HG03045 (cell line): ENCODE results near the gene CARD8.
"Not testable (repeated sequence)": the region's sequence is repeated elsewhere in the genome, so short reads cannot be mapped to it uniquely, and the experiment has no call there.

Experiments used
- ATAC-seq: cut with Tn5 transposase; IDR thresholded peaks from one replicate; pipeline ENCODE4 v1.9.1; 2021; ENCODE audit warnings: mild to moderate bottlenecking, moderate library complexity; ENCODE audit not compliant: unreplicated experiment

Gene CARD8

GRCh38 chr19:48255376-48256303 lies at the start of gene CARD8:
Gene CARD8 (minus strand): TSS chr19:48255912. CDS start chr19:48241020, 14,892 bp downstream.
- peak; percentile 64 for ATAC-seq

- ATAC-seq, result no peak
Observed at GRCh38 chr19:48303866-48304265, 48.2 kb upstream of the CARD8 start.

- no peak for ATAC-seq
Observed at GRCh38 chr19:48303367-48303766, 47.7 kb upstream of the CARD8 start.

- no peak for ATAC-seq
Observed at GRCh38 chr19:48302600-48302959, 46.9 kb upstream of the CARD8 start.

- ATAC-seq, result no peak
Observed at GRCh38 chr19:48301886-48302599, 46.3 kb upstream of the CARD8 start.

- no peak for ATAC-seq
Observed at GRCh38 chr19:48297975-48298374, 42.3 kb upstream of the CARD8 start.

GRCh38 chr19:48296963-48297734 lies 41.4 kb upstream of the CARD8 start:
- no peak for ATAC-seq

GRCh38 chr19:48295458-48295857 lies 39.7 kb upstream of the CARD8 start:
- ATAC-seq, result no peak

GRCh38 chr19:48292798-48293197 lies 37.1 kb upstream of the CARD8 start:
- no peak for ATAC-seq

- ATAC-seq, result not testable (repeated sequence)
Observed at GRCh38 chr19:48291489-48291815, 35.7 kb upstream of the CARD8 start.

GRCh38 chr19:48290771-48291488 lies 35.2 kb upstream of the CARD8 start:
- no peak for ATAC-seq

- ATAC-seq, result no peak
Observed at GRCh38 chr19:48290401-48290770, 34.7 kb upstream of the CARD8 start.

GRCh38 chr19:48287748-48288147 lies 32.0 kb upstream of the CARD8 start:
- ATAC-seq, result no peak

- no peak for ATAC-seq
Observed at GRCh38 chr19:48284896-48285295, 29.2 kb upstream of the CARD8 start.

GRCh38 chr19:48283908-48284307 lies 28.2 kb upstream of the CARD8 start:
- no peak for ATAC-seq

GRCh38 chr19:48279747-48280146 lies 24.0 kb upstream of the CARD8 start:
- no peak for ATAC-seq

- ATAC-seq, result no peak
Observed at GRCh38 chr19:48274938-48275337, 19.2 kb upstream of the CARD8 start.

- ATAC-seq, result no peak
Observed at GRCh38 chr19:48274173-48274572, 18.5 kb upstream of the CARD8 start.

- ATAC-seq, result no peak
Observed at GRCh38 chr19:48271531-48272151, 15.9 kb upstream of the CARD8 start.

- ATAC-seq, result not testable (repeated sequence)
Observed at GRCh38 chr19:48269617-48270026, 13.9 kb upstream of the CARD8 start.
